Superior temporal gyrus (tissue), 1 donor: ENCODE data around the gene STAMBPL1.
"Not testable (repeated sequence)": the region's sequence is repeated elsewhere in the genome, so short reads cannot be mapped to it uniquely, and the experiment has no call there.

Experiments used
- DNase-seq: peaks from one replicate; pipeline ENCODE4 v3.0.0-alpha.2; 2016; ENCODE audit errors: extremely low spot score

STAMBPL1 gene

GRCh38 chr10:88879534-88880281 lies at the start of gene STAMBPL1:
Gene STAMBPL1 (plus strand): TSS chr10:88880245. CDS start chr10:88901709, 21,464 bp downstream.
- DNase-seq, result peak; percentile 60

GRCh38 chr10:88830643-88831268 lies 49.3 kb upstream of the STAMBPL1 start:
- no peak for DNase-seq

GRCh38 chr10:88831709-88832108 lies 48.3 kb upstream of the STAMBPL1 start:
- no peak for DNase-seq

DNA sequence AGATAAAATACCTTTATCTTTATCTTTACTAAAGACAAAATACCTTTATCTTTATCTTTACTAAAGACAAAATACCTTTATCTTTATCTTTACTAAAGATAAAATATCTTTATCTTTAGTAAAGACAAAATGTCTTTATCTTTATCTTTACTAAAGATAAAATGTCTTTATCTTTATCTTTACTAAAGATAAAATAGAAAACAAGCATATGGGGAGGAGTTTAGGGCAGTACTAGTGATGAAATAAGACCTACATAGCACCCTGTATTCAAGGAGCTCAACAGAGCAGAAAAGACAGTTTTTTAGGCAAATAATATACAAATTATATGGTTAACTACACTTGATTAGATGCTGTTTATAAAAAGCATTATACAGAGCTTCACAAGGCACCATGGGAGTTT lies 47.7 kb upstream of the STAMBPL1 start:
- no peak for DNase-seq

DNA sequence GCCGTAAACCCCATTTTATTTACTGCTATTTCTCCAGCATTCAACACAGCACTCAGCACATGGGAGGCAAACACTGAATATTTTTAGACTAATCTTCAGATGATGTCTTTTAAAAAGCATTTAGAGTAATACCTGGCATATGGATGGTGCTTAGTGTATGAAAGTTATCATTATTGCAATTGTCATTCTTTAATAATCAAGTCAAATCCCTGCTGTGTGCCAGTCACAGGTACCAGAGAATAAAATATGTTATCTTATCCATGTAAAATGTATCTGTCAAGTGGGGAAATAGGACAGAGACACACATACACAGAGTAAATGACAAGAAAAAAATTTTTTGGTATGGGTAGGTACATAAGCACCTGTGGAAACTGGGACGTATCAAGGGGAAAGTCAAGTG lies 46.9 kb upstream of the STAMBPL1 start:
- DNase-seq, result no peak

GRCh38 chr10:88833723-88834122 lies 46.3 kb upstream of the STAMBPL1 start:
- DNase-seq, result no peak

GRCh38 chr10:88835096-88835909 lies 44.7 kb upstream of the STAMBPL1 start:
- DNase-seq, result peak; percentile 91

GRCh38 chr10:88835910-88836221 lies 44.2 kb upstream of the STAMBPL1 start:
- DNase-seq, result no peak

DNA sequence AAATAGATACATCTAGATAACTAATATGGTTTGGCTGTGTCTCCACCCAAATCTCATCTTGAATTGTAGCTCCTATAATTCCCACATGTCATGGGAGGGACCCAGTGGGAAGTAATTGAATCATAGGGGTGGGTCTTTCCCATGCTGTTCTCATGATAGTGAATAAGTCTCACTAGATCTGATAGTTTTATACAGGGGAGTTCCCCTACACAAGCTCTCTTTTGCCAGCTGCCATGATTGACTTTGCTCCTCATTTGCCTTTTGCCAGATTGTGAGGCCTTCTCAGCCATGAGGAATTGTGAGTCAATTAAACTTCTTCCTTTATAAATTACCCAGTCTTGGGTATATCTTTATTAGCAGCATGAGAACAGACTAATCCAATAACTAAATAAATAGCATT lies 42.4 kb upstream of the STAMBPL1 start:
- not testable (repeated sequence) for DNase-seq

DNA sequence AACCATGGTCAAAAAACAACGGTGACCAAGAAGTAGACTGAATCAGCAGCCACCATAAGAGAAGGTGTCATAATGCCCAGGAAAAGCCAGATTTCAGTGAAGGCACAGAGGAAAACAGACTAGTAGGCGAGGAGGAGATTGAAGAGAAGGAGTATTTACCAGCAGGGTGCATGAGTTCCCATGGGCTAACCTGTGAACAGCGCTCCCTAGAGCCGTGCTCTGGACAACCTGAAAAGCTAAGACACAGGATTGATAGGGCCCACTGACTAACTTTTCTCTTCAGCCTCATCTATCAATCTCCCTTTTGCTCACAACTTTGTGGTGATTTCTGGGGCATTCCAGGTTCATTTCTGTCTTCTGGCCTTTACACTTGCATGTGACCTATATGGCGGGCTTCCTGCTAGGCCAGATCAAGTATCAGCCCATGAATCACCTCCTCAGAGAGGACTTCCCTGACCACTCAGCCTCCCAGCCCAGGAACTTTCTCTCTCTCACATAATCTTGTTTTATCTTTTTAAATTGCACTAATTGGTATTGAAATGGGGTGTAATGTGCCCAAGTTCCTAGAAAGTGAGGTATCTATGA lies 41.2 kb upstream of the STAMBPL1 start:
- no peak for DNase-seq

GRCh38 chr10:88840104-88840503 lies 39.9 kb upstream of the STAMBPL1 start:
- no peak for DNase-seq

DNA sequence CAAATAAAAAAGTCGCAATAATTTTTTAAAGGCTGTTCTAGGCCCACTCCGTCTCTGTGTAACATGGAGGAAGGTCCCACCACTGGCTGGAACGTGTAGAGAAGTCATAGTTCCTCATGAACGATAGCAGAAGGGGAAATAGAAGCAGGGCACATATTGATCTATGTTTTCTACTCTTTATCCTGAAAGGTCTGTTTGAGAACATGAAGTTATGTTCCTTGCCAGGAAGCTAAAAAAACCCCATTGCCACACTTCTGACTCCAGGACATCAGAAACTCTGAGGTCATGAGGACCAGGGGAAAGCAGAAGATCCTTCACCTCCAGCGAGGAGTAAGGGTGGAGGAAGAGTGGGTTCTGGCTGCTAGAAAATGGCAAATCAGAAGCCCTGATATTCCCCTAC lies 39.2 kb upstream of the STAMBPL1 start:
- no peak for DNase-seq

DNA sequence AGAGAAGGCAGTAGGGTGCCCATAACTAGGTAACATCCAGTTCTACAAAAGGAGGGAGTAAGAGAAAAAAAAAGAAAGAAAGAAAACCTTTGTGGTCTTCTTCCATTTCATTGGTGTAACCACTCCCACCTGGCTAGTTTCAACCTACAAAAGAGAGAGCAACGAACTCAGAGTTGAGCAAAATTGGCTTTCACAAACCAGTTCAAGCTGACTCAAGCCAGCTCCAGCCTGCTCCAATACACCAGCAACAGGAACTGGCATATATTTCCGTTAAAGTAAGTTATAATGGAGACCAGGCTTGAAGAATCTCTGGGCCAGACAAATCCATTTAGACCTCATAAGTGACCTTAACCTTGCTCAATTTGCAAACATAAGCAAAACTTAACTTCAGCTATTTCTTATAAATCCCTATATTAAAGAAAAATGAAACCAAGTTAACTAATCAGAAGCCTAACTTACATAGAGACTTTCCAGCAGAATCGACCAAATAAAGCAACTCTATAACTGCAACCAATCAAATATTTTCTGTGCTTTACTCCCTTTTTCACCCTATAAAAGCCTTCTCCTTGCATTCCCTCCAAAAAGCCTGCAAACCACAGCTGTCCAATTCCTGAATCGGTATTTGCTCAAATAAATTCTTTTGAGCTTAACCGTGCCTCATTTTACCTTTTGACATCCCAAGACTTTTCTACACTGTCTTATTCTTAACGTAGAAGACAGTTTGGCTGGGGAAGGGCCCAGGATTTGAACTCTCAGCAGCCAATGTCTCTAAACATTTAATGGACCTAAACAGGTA lies 38.5 kb upstream of the STAMBPL1 start:
- no peak for DNase-seq

GRCh38 chr10:88843171-88843570 lies 36.9 kb upstream of the STAMBPL1 start:
- DNase-seq, result no peak

GRCh38 chr10:88848499-88848898 lies 31.5 kb upstream of the STAMBPL1 start:
- no peak for DNase-seq

GRCh38 chr10:88849234-88849633 lies 30.8 kb upstream of the STAMBPL1 start:
- DNase-seq, result no peak

GRCh38 chr10:88850712-88851111 lies 29.3 kb upstream of the STAMBPL1 start:
- DNase-seq, result no peak

DNA sequence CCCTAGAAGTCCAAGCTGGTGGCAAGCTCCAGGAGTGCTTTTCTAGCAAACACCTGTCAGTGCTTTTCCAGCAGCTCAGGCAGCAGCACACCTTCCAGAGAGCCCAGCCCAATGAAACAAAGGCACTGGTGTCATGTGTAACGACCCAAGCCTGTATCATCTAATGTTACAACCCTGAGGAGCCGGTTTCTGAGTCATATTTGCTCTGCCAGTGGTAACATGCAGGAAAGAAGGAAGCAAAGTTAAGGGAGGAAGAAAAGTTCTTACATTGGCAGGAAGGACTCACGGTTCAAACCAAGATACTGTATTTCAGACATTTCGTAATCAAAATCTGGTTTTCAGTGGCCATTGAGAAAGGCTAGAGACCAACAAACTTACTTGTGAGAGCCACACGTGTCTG lies 28.3 kb upstream of the STAMBPL1 start, which contains the start of gene ANKRD22:
ANKRD22 (minus strand) TSS at position 139 of the 400 bp plus-strand sequence. CDS start 237 bp downstream, outside the sequence.
- DNase-seq, result no peak

GRCh38 chr10:88852327-88852726 lies 27.7 kb upstream of the STAMBPL1 start:
- DNase-seq, result no peak

DNA sequence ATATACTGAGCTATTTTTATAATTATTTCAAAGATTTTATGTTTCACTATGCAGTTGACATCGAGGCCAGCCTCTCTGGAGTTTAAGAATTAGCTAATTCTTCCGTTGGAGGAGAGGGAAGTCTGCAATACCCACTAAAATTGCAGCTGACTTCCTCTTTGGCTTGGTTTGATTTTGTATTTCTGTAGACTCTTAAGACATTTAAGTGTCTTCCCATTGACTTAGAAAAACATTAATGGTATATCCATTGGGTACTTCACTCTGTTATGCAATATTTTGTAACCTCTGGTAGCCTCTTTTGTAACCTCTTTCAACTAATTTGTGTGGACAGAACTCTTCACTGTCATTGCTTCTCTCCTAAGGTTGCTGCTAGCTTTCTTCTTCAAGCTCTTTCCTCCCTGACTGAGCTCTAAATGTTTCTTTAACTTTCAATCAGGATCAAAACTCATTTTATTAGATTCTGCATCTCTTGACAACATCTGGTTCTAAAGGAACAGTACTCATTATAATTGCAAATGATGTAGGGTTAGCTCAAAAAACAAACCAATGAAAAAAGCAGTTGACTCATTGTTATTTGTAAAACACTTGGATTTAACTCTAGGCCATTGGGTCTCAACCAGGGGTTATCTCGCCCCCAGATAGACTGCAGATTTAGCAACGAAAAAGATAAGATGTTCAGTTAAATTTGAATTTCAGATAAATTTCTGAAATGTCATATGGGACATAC lies 26.7 kb upstream of the STAMBPL1 start:
- no peak for DNase-seq

DNA sequence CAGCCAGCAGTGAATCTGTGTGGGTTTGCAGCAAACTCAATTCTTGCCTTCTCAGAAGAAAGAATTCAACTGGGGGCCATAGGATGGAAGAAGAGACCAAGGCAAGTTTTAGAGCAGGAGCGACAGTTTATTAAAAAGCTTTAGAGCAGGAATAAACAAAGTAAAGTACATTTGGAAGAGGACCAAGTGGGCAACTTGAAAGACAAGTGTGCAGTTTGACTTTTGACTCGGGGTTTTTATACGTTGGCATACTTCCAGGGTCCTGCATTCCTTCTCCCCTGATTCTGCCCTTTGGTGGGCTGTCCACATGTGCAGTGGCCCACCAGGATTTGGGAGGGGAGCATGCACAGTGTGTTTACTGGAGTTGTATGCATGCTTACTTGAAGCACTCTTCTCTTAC lies 25.4 kb upstream of the STAMBPL1 start:
- no peak for DNase-seq
